NCI-H2107 treated with DMSO at 0.1 percent for 48 hours (cell line): ENCODE data around the gene TPCN2.
"Not testable (repeated sequence)": the region's sequence is repeated elsewhere in the genome, so short reads cannot be mapped to it uniquely, and the experiment has no call there.

ENCODE experiments used
- DNase-seq: peaks from one replicate; lab custom pipeline; 2025; ENCODE audit not compliant: unreplicated experiment; lab: John Stamatoyannopoulos, UW

Gene TPCN2

DNA sequence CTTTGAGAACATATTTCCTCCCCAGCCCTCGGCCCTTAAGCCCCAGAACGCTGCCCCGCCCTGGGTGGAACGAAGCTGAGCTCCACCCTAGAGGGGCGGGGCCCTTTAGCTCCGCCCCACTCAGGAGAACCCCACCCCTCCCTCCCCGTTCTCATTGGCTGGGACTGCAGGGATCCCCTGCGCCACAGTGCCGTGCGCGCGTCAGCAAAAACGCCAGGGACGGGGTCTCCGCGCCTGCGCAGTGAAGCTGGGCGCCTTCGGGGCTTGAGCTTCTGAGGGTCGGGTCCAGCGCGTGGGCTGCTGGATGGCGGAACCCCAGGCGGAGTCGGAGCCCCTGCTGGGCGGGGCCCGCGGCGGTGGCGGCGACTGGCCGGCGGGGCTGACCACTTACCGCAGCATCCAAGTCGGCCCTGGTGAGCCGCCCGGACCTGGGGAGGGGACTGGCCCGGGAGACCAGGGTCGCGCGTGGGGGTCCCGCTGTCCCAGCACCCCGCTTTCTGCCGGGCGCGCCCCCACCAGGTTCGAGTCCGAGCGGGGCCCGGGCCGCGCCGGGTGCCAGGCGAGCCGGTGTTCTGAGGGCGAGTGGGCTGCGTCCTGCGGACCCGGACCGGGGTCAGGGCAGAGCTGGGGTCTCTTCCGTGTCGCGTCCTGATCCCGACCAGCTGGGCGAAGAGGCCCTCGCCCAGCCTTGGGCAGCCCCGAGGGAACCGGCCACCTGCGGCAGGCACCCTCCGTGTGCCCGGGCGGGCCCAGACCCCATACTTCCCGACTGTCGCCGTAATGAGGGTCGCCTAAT is at the start of gene TPCN2:
Gene TPCN2 (plus strand): TSS at position 239 of the 796 bp plus-strand sequence. CDS start 66 bp downstream, at position 305.
- DNase-seq, result peak; percentile 62

DNA sequence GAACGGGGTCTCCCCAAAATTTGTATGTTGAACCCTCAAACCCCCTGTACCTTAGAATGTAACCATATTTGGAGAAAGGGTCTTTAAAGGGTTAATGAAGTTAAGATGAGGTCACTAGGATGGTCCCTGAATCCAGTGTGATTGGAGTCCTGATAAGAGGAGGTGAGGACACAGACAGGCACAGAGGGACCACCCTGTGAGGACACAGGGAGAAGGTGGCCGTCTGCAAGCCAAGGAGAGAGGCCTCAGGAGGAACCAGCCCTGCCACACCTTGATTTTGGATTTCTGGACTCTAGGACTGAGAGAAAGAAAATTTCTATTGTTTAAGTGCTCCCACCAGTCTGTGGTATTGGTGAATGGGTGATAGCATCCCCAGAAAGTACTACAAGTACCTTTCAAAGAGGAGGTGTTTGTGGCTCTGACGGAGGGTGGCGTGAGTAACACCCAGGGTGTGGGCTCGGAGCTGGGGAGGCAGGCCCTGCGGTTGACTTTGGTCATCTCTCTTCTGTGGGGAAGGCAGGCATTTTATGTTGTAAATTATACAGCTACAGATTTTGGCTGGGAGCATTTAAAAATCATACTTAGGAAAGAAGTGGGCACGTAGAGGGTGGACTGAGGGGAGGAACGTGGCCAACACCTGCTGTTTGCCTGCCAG is 49.5 kb upstream of the TPCN2 start:
- no peak for DNase-seq

DNA sequence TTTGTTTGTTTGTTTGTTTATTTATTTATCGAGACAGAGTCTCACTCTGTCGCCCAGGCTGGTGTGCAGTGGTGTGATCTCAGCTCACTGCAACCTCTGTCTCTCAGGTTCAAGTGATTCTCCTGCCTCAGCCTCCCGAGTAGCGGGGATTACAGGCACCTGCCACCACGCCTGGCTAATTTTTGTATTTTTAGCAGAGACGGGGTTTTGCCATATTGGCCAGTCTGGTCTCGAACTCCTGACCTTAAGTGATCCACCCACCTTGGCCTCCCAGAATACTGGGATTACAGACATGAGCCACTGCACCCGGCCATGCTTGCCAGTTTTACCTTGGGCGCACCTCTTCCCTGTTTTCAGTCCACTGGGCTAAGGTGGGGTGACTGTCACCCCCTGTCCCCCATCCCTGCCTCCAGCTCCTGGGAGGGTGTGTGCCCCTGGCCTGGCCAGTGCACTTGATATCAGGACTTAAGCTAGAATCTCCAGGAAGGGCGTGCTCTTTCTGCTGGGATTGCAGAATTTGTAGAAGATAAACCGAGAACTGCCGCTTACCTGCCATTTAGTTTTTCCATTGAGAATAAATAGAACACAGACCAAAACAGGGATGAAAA is 48.9 kb upstream of the TPCN2 start:
- DNase-seq, result not testable (repeated sequence)

DNA sequence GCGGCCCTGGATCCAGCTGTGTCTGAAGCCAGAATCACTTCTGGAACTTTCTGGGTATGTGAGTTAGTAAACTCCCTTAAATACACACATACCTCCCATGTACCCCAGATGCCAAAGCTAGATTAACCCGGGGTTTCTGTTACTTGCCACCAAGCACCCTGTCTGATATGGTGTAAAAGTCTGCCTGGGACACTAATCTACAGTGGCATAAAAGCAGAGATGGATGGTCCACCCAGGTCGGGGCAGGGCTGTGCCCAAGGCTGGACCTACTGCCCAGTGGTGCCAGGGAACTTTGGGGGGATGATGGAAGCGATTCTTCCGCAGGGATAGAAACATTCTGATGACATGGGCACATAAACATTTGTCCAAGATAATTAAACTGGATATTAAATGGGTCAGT is 48.3 kb upstream of the TPCN2 start:
- DNase-seq, result no peak

DNA sequence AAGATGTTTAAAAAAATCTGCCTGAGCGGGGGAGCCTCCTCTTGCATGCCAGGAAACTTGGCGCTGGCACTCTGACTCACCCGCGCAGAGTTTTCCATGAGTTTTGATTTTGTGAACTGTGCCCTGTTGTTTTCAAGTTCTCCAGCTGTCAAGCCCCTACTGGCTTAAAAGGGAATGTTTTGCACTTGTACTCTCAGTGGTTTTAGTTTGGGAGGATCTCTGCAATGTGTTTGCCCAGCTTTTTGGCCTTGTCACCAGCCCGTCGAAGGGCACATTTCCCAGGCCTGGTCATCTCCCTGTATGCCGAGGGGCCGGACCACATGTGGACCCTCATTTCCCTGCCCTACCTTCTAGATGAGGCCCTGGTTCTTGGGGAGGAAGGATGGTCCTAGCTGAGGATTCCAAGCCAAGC is 47.9 kb upstream of the TPCN2 start:
- no peak for DNase-seq

DNA sequence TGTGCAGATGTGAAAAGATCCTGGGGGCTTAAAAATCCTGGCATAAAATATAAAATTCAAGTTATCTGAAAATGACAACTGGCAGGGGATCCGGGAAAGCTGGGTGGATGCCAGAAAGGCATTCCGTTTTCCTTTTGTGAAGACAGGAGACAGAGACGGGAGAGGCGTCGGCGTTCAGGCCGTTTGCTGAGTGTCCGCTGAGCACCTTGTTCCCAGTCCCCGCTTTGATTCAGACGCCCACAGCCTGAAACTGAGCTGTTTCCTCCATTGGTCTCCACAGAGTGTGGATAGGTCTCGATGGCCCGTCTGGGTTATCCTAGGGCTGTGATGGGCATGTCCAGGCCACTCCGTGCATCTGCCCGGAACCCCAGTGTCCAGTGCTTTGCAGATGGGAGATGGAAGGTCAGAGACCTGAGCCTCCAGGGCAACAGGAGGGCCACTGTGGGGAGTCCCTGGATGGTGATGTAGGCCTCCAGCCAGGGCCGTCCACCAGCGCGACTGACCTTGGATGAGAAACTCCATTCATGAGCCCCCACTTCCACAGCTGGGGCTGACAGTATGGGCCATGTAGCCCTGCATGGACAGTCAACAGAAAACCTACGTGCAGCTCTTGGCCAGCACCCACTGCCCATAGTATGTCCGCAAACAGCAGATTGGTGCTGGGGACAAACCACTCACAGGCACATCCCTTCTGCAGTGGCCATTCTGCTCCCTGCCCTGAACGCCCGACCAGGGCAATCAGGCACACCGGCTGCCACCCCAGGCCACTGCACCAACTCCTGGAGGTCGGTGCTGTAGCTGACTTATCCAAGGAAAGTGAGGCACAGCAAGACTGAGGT is 47.3 kb upstream of the TPCN2 start:
- no peak for DNase-seq

DNA sequence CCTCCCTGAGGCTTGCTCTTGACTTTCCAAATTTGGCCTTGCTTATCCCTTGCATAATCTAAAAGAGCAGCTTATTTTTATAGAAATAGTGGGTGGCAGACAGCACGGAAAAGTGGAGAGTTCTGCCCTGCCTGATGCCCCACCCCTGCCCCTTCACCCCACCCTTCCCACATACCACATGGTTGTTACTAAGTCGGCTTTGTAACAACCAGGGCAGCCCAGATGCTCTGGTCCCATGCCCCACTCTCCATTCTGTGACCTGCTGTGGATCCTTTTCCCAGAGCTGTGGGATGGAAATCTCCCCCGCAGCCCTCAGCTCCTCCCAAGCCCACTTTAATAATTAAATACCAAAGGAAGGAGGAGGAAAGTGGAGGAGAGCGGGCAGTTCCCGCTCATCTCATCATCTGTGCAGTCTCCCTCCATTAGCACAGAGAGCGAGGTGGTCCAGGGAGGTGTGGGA is 46.6 kb upstream of the TPCN2 start:
- DNase-seq, result no peak

DNA sequence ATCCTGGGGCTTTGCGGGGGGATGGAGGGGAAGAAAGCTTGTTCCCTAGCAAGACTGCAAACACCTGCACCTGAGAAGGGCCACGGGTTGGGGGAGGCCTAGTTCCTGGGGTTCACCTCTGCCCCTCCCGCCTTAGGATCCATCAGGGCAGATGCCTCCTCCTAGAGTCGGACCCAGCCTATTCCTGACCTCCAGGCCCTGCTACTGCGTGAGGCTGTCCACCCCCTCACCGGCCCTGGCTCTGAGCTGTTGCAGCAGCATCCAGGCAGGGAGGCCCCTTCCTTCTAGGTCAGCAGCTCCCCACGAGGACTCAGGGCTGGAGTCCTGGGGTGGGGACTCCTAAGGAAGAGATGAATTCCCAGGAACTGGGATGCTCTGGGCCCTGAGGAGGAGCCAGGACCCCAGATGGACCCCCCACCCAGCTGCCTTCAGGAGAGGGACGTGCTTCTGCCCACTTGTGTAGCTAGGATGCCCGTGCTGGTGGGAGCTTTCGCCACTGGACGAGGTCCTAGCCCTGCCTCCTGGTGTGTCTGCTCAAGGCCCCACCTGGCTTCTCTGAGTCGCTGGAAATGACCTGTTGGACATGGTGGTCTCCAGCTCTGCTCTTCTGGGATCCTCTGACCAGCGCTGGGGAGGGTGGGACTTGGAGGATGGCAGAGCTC is 46.0 kb upstream of the TPCN2 start:
- DNase-seq, result no peak

DNA sequence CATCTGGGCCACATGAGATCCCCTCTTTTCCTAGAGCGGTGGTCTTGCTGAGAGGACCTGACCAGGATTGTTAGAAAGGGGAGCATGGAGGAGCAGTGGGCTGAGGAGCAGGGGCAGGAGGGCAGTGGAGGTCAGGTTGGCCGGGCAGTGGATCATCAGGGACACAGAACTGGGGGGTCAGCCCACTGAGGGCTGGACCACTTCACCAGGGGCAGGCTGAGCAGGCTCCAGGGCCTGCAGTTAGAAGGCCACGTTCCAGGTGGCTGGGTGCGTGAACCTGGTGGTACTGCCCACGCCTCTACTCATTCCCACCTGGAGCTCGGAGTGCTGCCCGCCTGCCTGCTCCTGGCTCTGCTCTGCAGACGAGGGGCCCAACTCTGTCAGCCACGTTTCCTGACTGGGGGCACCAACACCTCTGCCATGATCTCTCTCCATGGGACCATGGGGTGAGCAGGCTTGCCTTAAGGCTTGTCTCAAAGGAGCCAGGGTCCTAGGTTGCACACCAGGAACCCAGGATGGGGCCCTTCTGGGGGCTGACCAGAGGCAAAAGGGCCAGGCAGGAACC is 45.3 kb upstream of the TPCN2 start:
- DNase-seq, result no peak

DNA sequence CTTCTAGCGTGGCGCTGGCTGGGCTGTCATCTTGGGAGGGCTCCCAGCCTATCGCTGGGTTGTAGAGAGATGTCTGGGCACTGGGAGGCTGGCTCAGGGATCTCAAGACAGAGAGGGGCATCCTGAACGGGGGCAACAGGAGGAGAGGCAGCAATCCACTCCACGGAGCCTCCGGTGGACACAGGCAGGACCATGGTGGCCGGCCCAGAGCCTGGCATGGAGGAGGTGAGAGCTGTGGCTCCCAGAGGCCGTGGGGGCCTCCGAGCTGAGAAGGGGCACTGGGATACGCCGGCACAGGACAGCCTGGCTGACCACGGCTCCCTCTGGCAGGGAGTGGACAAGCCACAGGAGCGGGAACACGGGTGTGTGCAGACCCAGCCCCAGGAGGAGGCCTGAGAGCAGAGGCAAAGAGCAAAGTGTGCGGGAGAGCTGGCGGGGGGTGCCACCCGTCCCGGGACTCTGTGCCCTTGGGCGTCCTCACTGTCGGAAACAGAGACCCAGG is 44.8 kb upstream of the TPCN2 start:
- no peak for DNase-seq

DNA sequence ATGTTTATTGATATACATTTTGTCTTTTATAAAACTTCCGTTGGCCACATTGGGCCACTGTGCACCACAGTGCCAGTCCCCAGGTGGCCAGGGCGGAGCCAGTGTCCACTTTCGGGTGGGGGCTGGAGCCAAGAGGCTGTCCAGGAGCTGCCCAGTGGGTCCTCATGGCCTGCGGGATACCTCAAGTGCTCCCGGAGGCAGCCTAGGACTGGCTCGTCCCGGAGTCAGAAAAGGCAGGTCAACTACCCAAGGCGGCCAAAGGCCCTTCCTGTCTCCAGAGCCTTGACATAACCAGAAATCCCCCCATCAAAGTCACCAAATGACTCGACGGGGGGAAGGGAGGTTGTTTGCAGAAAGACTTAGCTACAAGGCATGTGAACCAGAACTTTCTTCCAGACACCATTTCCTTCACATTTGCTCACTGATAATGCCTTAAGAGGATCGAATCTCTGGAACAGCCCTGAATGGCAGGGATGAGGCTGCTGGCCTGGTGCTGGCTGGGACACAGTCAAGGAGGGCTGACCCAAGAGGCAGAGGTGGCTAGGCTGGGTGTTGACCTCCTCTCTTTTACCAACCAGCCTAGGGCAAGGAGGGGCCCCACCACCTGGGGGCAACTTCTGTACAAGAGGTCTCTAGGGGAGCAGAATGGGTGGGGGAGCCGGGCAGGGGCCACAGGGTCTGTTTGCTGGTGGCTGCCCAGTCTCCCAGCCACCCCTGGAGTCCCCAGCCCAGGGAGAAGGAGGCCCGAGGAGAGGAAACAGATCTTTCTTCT is 44.1 kb upstream of the TPCN2 start:
- no peak for DNase-seq

DNA sequence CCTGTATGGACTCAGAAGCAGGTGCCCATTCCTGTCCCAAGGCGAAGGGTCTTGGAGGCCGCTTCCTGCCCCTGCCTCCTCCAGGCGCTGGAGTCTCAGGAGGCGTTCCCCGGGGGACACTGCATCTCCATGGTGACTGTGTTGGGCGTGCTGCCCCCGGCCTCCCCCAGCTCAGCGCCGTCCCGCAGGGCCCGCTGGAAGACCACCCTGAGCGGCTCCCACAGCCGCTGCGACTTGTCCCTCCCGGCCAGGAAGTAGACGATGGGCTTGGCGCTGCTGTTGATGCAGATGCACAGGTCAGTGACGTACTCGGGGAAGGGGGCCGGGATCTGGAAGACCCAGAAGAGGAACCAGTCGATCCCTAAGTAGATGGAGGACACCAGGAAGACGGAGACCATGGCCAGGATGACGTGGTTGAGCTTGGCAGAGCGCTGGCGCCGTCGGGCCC is 43.5 kb upstream of the TPCN2 start:
- no peak for DNase-seq

DNA sequence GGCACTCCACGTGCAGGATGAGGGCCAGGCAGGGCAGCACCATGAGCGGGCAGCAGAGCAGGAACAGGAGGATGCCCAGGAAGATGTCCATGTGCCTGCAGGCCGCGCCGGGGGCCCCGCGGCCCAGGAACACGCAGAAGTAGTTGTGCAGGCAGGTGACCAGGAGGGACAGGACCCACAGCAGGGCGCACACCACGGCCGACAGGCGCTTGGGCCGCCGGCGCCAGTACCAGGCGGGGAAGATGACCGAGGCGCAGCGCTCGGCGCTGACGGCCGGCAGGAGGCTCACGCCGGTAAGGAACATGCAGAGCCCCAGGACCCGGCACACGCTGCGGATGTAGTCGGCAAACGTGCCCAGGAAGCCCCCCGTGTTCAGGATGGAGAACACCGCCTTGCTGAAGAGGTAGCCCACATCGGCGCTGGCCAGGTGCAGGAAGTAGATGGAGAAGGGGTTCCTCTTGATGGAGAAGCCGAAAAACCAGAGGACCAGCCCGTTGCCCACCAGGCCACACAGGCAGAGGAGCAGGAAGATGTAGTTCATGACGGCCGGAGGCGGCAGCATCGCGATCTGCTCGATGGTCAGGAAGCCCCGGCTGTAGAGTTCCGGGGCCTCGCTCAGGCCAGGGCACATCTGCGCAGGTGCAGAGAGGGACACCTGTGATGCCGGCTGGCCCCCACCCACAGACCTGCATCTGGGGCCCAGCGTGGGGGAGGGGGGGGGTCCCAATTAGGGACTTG is 42.9 kb upstream of the TPCN2 start:
- no peak for DNase-seq

DNA sequence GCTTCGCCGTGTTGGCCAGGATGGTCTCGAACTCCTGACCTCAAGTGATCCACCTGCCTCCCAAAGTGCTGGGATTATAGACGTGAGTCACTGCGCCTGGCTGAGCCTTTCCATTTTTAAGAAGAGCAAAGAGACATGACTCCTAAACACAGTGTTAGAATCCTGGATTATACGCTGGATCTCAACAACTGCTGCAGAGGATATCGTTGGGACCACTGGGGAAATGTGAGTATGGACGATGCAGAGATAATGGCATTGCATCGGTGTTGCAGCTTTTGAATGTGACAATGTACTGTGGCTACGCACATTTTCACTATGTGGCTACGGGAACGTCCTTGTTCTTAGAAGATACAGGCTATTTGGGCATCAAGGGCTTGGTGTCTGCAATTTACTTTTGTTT is 41.9 kb upstream of the TPCN2 start:
- DNase-seq, result no peak

DNA sequence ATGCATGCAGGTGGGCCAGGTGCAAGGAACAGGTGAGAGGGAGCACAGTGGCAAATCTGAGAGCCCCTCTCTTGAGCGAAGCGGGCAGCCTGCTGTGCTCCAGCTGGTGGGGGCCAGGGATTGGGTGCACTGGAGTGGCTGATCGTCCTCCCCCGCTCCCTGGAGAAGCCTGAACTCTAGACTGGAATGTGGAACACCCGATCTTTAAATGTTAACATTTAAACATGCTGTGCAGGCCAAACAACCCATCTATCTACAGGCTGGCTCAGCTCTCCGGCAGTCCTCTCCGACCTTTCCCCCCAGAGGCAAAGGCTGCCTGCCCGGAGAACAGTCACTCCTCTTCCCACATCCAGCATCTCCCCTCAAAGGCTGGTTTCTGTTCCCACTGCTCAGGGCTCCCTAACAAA is 40.8 kb upstream of the TPCN2 start:
- peak; percentile 13 for DNase-seq

DNA sequence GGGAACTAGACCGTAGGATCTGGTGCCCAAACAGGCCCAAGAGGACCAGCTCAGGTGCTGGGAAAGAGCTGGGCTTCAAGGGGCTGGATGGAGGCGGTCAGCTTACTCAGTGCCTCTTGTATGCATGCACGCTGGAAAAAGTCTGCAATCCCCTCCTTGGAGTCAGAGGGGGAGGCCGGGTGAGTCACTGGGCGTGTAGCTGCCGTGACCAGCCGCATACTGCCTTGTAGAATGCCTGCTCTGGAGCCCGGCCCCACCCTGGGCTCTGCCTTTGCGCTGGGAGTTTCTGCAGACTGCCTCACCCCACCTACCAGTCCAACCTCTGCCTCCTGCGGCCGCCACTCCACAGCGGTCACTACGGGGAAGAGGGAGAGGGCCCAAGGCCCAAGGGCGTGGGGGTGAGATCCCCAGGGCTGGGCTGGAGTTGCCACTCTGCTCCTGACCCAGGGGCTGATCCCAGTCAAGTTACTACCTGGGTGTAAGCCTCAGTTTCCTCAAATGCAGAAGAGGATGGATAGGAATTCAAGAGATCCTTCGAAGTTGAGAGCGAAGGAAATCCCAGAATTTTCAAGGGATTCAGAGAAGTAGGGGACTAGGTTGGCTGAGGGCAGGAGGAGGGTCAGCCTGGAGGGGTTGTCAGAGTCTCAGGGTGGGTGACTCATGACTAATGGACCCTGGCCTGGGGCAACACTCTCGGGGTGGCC is 39.8 kb upstream of the TPCN2 start:
- DNase-seq, result no peak

DNA sequence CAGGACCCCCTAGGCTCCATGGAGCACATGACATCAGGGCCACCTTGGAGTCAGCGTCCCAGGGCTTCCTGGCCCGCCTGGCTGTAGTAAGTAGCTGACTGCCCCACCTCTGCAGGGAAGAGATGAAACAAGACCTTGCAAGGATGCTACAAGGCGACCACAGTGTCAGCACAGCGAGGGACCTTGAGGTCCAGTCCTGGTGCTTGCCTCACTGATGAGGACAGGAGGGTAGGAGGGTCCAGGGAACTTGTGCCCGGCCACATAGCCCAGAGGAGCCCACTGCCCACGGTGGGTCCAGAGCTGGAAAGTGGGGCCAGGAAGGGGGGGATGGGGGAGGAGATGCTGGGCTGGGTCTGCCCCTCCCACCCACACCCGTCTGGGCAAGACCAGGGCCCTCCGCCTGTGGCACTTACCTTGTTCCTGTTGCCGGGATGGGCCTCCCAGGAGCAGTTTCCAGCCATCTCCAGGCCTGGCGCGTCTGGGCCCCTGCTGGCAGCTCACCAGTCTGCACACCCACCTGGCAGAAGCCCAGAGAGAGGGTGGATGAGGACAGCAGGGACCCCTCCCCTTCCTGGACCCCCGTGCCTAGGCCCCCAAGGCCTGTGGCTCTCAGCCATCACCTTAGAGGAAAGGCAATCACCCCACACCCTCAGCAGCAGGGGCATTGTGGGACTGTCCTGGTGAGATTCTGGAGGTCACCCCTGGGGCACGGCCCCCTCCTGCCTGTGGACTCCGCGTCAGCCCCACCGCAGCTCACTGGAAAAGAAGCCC is 39.1 kb upstream of the TPCN2 start:
- no peak for DNase-seq
